ENCODE measurements around the gene STK17B.
A peak's percentile ranks its signal among the peaks of the same experiment; 100 is the strongest.
"Not testable (repeated sequence)": the region's sequence is repeated elsewhere in the genome, so short reads cannot be mapped to it uniquely, and the experiment has no call there.

The STK17B gene

GRCh38 chr2:196205881-196206435 lies 34.6 kb upstream of the STK17B start:
- H3K4me3 ChIP-seq (ENCODE audit: low read depth in 1 of 5, low read length in 5 of 5), result no peak overlapping the region
- H3K9me3 ChIP-seq (ENCODE audit: control insufficient read depth in 5 of 5, low read length in 5 of 5), result no peaks in the 10 kb centered on the region
- H3K27me3 ChIP-seq (ENCODE audit: control insufficient read depth in 5 of 5, insufficient read depth in 4 of 5, low read length in 5 of 5), result no peaks in the 10 kb centered on the region
- H3K27ac ChIP-seq (ENCODE audit: low read depth, low read length), result no peak overlapping the region
- peaks cover 0 to 3% (median 0%) of the 10 kb centered on the region in 5 donors for H3K36me3 ChIP-seq (ENCODE audit: control insufficient read depth in 5 of 5, insufficient read depth in 5 of 5, low read length in 5 of 5)
- peaks cover 0 to 34% (median 21%) of the 10 kb centered on the region in 5 donors for H3K4me1 ChIP-seq (ENCODE audit: control insufficient read depth in 5 of 5, insufficient read depth in 5 of 5, low read length in 5 of 5)
- no peak overlapping the region for H3K9ac ChIP-seq (ENCODE audit: low read length in 5 of 5)

GRCh38 chr2:196205011-196205766 lies 33.8 kb upstream of the STK17B start:
- Histone ChIP-seq H3K36me3 (ENCODE audit: control insufficient read depth in 5 of 5, insufficient read depth in 5 of 5, low read length in 5 of 5) (peaks cover 0 to 3% (median 0%) of the 10 kb centered on the region in 5 donors), H3K27me3 (ENCODE audit: control insufficient read depth in 5 of 5, insufficient read depth in 4 of 5, low read length in 5 of 5) (no peaks in the 10 kb centered on the region), H3K4me3 (ENCODE audit: low read depth in 1 of 5, low read length in 5 of 5) (no peak overlapping the region), H3K27ac (ENCODE audit: low read depth, low read length) (no peak overlapping the region), H3K9ac (ENCODE audit: low read length in 5 of 5) (no peak overlapping the region), H3K4me1 (ENCODE audit: control insufficient read depth in 5 of 5, insufficient read depth in 5 of 5, low read length in 5 of 5) (peaks cover 0 to 36% (median 22%) of the 10 kb centered on the region in 5 donors), H3K9me3 (ENCODE audit: control insufficient read depth in 5 of 5, low read length in 5 of 5) (no peaks in the 10 kb centered on the region)

- no peaks in the 10 kb centered on the region for H3K27me3 ChIP-seq (ENCODE audit: control insufficient read depth in 5 of 5, insufficient read depth in 4 of 5, low read length in 5 of 5)
- H3K9me3 ChIP-seq (ENCODE audit: control insufficient read depth in 5 of 5, low read length in 5 of 5), result no peaks in the 10 kb centered on the region
- peaks cover 0 to 2% (median 0%) of the 10 kb centered on the region in 5 donors for H3K36me3 ChIP-seq (ENCODE audit: control insufficient read depth in 5 of 5, insufficient read depth in 5 of 5, low read length in 5 of 5)
- peak overlapping the region; percentile 50 for H3K27ac ChIP-seq (ENCODE audit: low read depth, low read length)
- no peak overlapping the region for H3K4me3 ChIP-seq (ENCODE audit: low read depth in 1 of 5, low read length in 5 of 5)
- no peak overlapping the region for H3K9ac ChIP-seq (ENCODE audit: low read length in 5 of 5)
- H3K4me1 ChIP-seq (ENCODE audit: control insufficient read depth in 5 of 5, insufficient read depth in 5 of 5, low read length in 5 of 5), result peaks cover 0 to 31% (median 22%) of the 10 kb centered on the region in 5 donors
Measured at GRCh38 chr2:196201229-196202009, 30.0 kb upstream of the STK17B start.

GRCh38 chr2:196200557-196200956 lies 29.2 kb upstream of the STK17B start:
- Histone ChIP-seq H3K9me3 (ENCODE audit: control insufficient read depth in 5 of 5, low read length in 5 of 5) (no peaks in the 10 kb centered on the region), H3K4me1 (ENCODE audit: control insufficient read depth in 5 of 5, insufficient read depth in 5 of 5, low read length in 5 of 5) (peaks cover 0 to 24% (median 16%) of the 10 kb centered on the region in 5 donors), H3K27ac (ENCODE audit: low read depth, low read length) (no peak overlapping the region), H3K27me3 (ENCODE audit: control insufficient read depth in 5 of 5, insufficient read depth in 4 of 5, low read length in 5 of 5) (no peaks in the 10 kb centered on the region), H3K9ac (ENCODE audit: low read length in 5 of 5) (no peak overlapping the region), H3K36me3 (ENCODE audit: control insufficient read depth in 5 of 5, insufficient read depth in 5 of 5, low read length in 5 of 5) (peaks cover 0 to 2% (median 0%) of the 10 kb centered on the region in 5 donors), H3K4me3 (ENCODE audit: low read depth in 1 of 5, low read length in 5 of 5) (no peak overlapping the region)

GRCh38 chr2:196195758-196196157 lies 24.4 kb upstream of the STK17B start:
- Histone ChIP-seq H3K9ac (ENCODE audit: low read length in 5 of 5) (no peak overlapping the region), H3K27ac (ENCODE audit: low read depth, low read length) (no peak overlapping the region), H3K4me3 (ENCODE audit: low read depth in 1 of 5, low read length in 5 of 5) (no peak overlapping the region), H3K4me1 (ENCODE audit: control insufficient read depth in 5 of 5, insufficient read depth in 5 of 5, low read length in 5 of 5) (peaks cover 0 to 7% (median 0%) of the 10 kb centered on the region in 5 donors), H3K9me3 (ENCODE audit: control insufficient read depth in 5 of 5, low read length in 5 of 5) (no peaks in the 10 kb centered on the region), H3K27me3 (ENCODE audit: control insufficient read depth in 5 of 5, insufficient read depth in 4 of 5, low read length in 5 of 5) (no peaks in the 10 kb centered on the region), H3K36me3 (ENCODE audit: control insufficient read depth in 5 of 5, insufficient read depth in 5 of 5, low read length in 5 of 5) (peaks cover 0 to 2% (median 0%) of the 10 kb centered on the region in 5 donors)

- Histone ChIP-seq H3K27me3 (ENCODE audit: control insufficient read depth in 5 of 5, insufficient read depth in 4 of 5, low read length in 5 of 5) (no peaks in the 10 kb centered on the region), H3K27ac (ENCODE audit: low read depth, low read length) (no peak overlapping the region), H3K9ac (ENCODE audit: low read length in 5 of 5) (no peak overlapping the region), H3K4me3 (ENCODE audit: low read depth in 1 of 5, low read length in 5 of 5) (no peak overlapping the region), H3K4me1 (ENCODE audit: control insufficient read depth in 5 of 5, insufficient read depth in 5 of 5, low read length in 5 of 5) (peaks cover 0 to 5% (median 0%) of the 10 kb centered on the region in 5 donors), H3K36me3 (ENCODE audit: control insufficient read depth in 5 of 5, insufficient read depth in 5 of 5, low read length in 5 of 5) (no peaks in the 10 kb centered on the region), H3K9me3 (ENCODE audit: control insufficient read depth in 5 of 5, low read length in 5 of 5) (no peaks in the 10 kb centered on the region)
Measured at GRCh38 chr2:196195302-196195701, 23.9 kb upstream of the STK17B start.

GRCh38 chr2:196191541-196191940 lies 20.2 kb upstream of the STK17B start:
- Histone ChIP-seq H3K27ac (ENCODE audit: low read depth, low read length) (no peak overlapping the region), H3K4me1 (ENCODE audit: control insufficient read depth in 5 of 5, insufficient read depth in 5 of 5, low read length in 5 of 5) (peaks cover 0 to 5% (median 0%) of the 10 kb centered on the region in 5 donors), H3K9ac (ENCODE audit: low read length in 5 of 5) (no peak overlapping the region), H3K27me3 (ENCODE audit: control insufficient read depth in 5 of 5, insufficient read depth in 4 of 5, low read length in 5 of 5) (no peaks in the 10 kb centered on the region), H3K9me3 (ENCODE audit: control insufficient read depth in 5 of 5, low read length in 5 of 5) (no peaks in the 10 kb centered on the region), H3K36me3 (ENCODE audit: control insufficient read depth in 5 of 5, insufficient read depth in 5 of 5, low read length in 5 of 5) (no peaks in the 10 kb centered on the region), H3K4me3 (ENCODE audit: low read depth in 1 of 5, low read length in 5 of 5) (no peak overlapping the region)

- Histone ChIP-seq H3K36me3 (ENCODE audit: control insufficient read depth in 5 of 5, insufficient read depth in 5 of 5, low read length in 5 of 5) (no peaks in the 10 kb centered on the region), H3K9me3 (ENCODE audit: control insufficient read depth in 5 of 5, low read length in 5 of 5) (no peaks in the 10 kb centered on the region)
Measured at GRCh38 chr2:196187898-196188458, 16.6 kb upstream of the STK17B start.

GRCh38 chr2:196187175-196187700 lies 15.9 kb upstream of the STK17B start:
- H3K4me3 ChIP-seq (ENCODE audit: low read depth in 1 of 5, low read length in 5 of 5); H3K9me3 ChIP-seq (ENCODE audit: control insufficient read depth in 5 of 5, low read length in 5 of 5); H3K36me3 ChIP-seq (ENCODE audit: control insufficient read depth in 5 of 5, insufficient read depth in 5 of 5, low read length in 5 of 5); H3K9ac ChIP-seq (ENCODE audit: low read length in 5 of 5); H3K27me3 ChIP-seq (ENCODE audit: control insufficient read depth in 5 of 5, insufficient read depth in 4 of 5, low read length in 5 of 5); H3K27ac ChIP-seq (ENCODE audit: low read depth, low read length); H3K4me1 ChIP-seq (ENCODE audit: control insufficient read depth in 5 of 5, insufficient read depth in 5 of 5, low read length in 5 of 5): not testable (repeated sequence)

More at GRCh38 chr2:196187898-196188458, 16.6 kb upstream of the STK17B start:
- Histone ChIP-seq H3K27me3 (ENCODE audit: control insufficient read depth in 5 of 5, insufficient read depth in 4 of 5, low read length in 5 of 5) (no peaks in the 10 kb centered on the region), H3K27ac (ENCODE audit: low read depth, low read length) (no peak overlapping the region), H3K9ac (ENCODE audit: low read length in 5 of 5) (no peak overlapping the region), H3K4me1 (ENCODE audit: control insufficient read depth in 5 of 5, insufficient read depth in 5 of 5, low read length in 5 of 5) (no peaks in the 10 kb centered on the region), H3K4me3 (ENCODE audit: low read depth in 1 of 5, low read length in 5 of 5) (no peak overlapping the region)

All from subcutaneous abdominal adipose tissue (tissue), 5 donors.